Retinal pigment epithelial cell (primary cell): ENCODE results near the gene CCDC34.

Experiments used
- DNase-seq: peaks from one replicate; pipeline ENCODE4 v3.0.0-alpha.2; 2010; ENCODE audit warnings: low read depth
- H3K4me3 ChIP-seq: 2 replicates; pipeline ENCODE4 v1.5.1; 2011; ENCODE audit warnings: mild to moderate bottlenecking, low read length, control low read depth, moderate library complexity
- CTCF ChIP-seq: conservative IDR thresholded peaks from 2 replicates; pipeline ENCODE4 v1.5.1; 2011; ENCODE audit warnings: low read depth, low read length, control low read depth, inconsistent platforms

The CCDC34 gene

GRCh38 chr11:27386181-27386845, 23.3 kb upstream of the CCDC34 start:
- no peak overlapping the region for H3K4me3 ChIP-seq
- no peak for TF ChIP-seq CTCF
- DNase-seq: no peak

GRCh38 chr11:27385245-27385644, 22.2 kb upstream of the CCDC34 start:
- no peak overlapping the region for H3K4me3 ChIP-seq
- no peak for TF ChIP-seq CTCF
- peak; percentile 40 for DNase-seq

- no peak overlapping the region for H3K4me3 ChIP-seq
- DNase-seq: no peak
- TF ChIP-seq CTCF: no peak
Observed at GRCh38 chr11:27384227-27384626, 21.2 kb upstream of the CCDC34 start.

GRCh38 chr11:27383645-27384044, 20.6 kb upstream of the CCDC34 start:
- H3K4me3 ChIP-seq: no peak overlapping the region
- DNase-seq: no peak
- no peak for TF ChIP-seq CTCF

GRCh38 chr11:27381238-27381666, 18.2 kb upstream of the CCDC34 start:
- DNase-seq: no peak

GRCh38 chr11:27380771-27381170, 17.8 kb upstream of the CCDC34 start:
- no peak for TF ChIP-seq CTCF

More at GRCh38 chr11:27381238-27381666, 18.2 kb upstream of the CCDC34 start:
- TF ChIP-seq CTCF: no peak
- H3K4me3 ChIP-seq: no peak overlapping the region

DNA sequence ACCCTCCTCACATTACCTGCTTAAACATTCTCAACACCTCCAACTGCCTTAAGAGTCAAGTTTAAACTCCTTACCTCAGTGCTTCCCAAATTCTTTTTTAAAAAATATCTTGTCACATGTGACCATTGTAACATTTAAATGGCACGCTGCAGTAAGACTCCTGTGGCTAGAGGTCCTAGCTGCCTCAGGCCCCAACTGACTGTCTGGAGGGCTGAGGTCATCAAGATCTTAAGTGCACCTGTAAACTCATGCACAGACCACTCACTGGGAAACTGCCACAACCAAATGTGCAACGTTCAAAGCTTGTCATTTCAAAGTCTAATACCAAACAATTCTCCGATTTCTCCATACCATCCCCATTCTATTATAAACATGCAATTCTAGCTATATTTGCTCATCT, 16.4 kb upstream of the CCDC34 start:
- DNase-seq: no peak
- TF ChIP-seq CTCF: no peak
- no peak overlapping the region for H3K4me3 ChIP-seq

More at GRCh38 chr11:27380771-27381170, 17.8 kb upstream of the CCDC34 start:
- no peak overlapping the region for H3K4me3 ChIP-seq
- DNase-seq: no peak
